UCSD-AML1 (cell line): ENCODE results near the gene COA4.
"Not testable (repeated sequence)": the region's sequence is repeated elsewhere in the genome, so short reads cannot be mapped to it uniquely, and the experiment has no call there.

ENCODE experiments used
- DNase-seq: peaks from one replicate; lab custom pipeline; 2025; ENCODE audit not compliant: unreplicated experiment; lab: John Stamatoyannopoulos, UW

The COA4 gene

DNA sequence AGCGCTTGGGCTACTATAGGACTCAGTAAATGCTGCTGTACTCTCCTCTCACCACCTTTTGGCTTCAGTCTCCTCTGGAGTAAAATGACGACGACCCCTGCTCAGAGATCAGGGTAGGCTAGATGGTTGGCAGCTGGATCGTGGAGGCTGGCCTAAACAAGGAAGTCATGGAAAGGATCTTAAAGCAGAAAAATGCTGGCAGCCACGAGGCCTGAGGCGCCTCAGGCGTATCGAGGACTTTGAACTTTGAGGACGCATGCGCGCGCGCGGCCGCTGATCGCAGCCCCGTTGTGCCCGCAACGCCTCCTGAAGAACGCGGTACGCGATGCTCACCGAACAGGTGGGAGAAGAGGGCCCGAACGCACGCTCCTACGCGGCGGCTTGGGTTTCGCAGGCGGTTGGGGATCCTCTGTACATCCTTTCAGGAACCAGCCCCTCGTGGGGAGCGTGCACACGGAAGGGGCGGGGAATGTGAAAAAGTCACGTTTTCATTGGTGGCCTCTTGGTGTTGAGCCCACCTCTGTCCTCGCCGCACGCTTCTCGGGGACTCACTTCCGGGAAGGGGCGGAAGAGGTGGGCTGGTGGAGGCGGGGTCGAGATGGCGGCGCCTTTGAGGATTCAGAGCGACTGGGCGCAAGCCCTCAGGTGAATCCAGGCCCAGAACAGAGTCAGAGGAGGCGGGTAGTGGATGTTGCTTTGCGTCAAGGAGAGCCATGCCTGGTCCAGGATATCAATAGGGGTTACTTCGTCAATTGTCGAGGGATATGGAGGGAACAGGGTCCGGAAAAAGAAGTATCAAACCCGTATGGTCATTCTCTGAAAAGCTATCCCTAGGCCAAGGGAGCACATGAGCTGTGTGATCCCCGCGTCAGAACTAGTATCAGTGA, at the start of gene COA4, which contains the start of gene PAAF1:
COA4 (minus strand) TSS at position 423 of the 887 bp plus-strand sequence. CDS start 3,468 bp downstream, outside the sequence.
PAAF1 (plus strand) TSS at position 576 of the 887 bp plus-strand sequence; CDS start at position 599, 23 bp downstream.
- DNase-seq, result peak; percentile 95

DNA sequence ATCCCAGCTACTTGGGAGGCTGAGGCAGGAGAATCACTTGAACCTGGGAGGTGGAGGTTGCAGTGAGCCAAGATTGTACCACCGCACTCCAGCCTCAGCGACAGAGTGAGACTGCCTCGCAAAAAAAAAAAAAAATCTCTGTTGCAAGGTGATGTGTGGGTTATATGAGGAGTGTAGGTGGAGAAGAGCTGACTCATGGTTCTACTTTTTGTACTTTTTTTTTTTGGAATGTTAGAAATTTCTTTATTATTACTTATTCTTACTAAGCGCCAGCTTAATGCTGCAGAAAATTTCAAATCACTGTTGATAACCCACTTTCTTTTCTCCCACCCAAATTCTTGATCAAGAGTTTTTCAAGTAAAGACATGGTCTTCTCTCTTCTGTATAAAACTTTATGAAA, 44.5 kb upstream of the COA4 start:
- no peak for DNase-seq

DNA sequence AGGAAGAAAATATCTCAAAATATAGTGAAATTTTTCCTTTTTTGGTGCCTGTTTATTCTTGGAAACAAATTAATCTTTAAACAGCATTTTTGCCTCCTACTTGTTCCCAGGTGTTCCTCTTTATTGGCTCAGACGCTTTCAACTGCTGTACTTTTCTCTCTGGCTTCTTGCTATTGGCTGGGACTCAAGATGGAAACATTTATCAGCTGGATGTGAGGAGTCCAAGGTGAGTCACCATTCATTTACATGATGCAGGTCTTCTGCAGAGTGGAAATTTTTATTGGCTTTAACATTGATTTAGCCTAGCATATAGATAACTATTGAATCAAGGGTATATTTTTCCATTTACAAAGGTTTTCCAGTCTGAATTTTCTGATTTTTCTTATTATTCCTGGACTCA, 39.8 kb upstream of the COA4 start:
- no peak for DNase-seq

DNA sequence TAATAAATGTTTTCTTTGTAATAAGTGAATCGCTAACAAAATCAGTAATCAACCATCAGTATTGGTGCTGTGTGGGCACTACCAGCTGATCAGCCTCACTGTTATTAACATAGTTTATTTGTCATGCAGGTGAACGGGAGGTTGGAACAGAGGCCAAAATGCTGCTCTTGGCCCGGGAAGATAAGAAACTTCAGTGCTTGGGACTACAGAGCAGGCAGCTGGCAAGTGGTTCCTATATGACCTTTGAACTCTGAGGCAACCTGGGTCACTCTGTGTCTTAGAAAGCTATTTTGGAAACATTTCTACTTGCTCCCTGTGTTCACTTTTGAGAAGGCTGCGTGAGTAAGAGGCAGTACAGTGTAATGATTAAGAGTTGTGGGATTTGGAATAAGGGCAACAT, 37.6 kb upstream of the COA4 start:
- DNase-seq, result no peak

DNA sequence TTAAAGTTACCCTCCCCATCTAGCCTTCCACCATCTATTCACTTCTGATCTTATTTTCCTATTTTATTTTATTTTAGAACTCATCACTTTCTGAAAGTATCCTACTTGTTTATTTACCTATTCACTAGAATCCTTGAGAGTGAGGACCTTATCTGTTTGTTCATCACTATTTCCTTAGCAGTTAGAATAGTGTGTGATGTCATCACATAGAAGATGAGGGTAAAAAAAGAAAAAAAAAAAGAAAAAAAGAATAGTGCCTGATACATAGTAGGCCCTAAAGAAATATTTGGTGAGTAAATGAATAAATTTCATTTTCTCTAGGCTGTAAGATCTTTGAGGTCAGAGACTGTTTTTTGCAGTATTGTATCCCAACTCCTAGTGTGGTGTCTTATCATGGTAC, 36.8 kb upstream of the COA4 start:
- no peak for DNase-seq

DNA sequence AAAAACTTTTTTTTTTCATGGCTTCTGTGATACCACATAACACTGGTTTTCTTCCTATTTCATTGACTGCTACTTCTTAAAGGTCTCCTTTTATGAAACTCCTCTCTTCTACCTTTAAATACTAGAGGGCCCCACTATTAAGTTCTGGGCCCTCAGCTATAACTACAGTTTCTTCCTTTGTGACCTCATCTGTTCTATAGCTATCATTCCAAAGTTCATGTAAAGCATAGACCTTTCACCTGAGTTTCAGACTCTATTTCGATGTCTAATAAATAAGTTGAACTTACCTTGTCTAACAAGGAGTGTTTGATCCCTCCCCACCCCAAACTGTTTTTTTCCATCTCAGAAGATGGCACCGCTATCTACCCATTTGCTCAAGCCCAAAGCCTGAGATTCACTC, 35.4 kb upstream of the COA4 start:
- no peak for DNase-seq

DNA sequence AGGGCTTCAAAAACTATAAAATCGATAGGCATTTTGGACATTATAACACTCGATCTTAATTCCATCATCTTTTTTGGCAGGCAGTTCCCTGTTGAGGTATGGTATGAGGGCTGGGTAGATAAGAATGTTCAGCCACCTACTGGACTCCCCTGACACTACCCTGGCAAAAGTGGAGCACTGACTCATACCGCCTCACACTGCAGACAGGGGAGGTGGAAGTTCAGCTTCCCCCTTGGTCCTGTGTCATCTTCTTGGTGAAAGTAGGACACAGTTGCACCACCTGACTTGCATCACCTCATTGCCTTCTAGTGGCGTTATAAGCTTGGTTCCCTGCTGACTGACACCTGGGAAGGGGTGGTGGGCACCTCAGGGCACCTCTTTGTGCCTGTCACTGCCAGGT, 30.5 kb upstream of the COA4 start:
- no peak for DNase-seq

DNA sequence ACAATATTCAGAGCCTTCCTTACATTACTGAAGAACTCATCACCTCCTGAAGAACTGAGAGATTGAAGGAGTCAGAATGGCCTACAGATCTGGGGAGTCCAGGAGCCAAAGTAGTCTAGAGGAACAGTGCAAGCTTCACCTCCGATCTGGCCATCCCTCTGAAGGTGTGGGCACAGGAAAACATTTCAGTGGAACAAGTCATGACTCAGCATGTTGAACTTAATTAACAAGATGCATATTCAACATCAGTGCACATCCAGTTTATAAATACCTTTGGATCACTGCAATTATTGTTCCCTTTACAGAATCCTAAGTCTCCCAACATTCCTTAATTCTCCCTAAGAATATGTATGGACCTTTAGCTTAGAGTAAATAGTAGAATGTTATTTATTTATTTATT, 25.7 kb upstream of the COA4 start:
- no peak for DNase-seq

DNA sequence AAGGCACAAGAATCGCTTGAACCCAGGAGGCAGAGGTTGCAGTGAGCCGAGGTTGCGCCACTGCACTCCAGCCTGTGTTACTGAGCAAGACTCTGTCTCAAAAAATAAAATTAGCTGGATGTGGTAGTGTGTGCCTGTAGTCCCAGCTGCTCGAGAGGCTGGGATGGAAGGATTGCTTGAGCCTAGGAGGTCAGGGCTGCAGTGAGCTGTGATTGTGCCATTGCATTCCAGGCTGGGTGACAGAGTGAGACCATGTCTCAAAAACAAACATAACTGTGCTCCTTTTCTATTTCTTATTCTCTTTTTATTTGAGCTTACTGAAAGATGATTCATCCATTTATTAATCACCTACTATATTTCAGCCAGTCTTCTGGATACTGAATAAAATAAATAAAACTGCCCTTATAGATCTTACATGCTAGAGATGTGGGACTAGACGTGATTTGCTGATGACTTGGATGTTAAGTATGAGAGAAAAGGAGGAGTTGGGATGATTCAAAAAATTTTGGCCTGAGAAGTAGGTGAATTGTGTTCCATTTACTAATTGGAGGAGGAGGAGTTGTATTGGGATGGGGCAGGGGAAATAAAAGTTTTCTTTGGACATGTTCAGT, 18.2 kb upstream of the COA4 start:
- DNase-seq, result no peak

DNA sequence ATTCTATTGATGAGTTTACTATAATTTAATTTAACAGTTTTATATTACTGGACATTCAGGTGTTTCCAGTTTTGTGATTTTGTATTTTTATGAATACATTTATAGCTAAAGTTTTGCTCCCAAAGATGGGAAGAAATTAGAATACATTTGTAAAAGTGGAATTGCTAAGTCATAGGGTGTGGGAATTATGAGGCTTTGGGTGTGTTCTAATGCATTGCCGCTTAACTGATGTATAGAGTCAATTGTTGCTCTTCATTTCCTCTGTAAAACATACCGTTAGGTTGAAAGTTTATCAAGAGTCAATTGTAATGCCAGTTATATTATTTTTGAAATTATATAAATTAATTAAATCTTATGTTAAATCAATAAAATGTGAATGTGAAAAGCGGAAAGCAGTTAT, 16.4 kb upstream of the COA4 start:
- no peak for DNase-seq

DNA sequence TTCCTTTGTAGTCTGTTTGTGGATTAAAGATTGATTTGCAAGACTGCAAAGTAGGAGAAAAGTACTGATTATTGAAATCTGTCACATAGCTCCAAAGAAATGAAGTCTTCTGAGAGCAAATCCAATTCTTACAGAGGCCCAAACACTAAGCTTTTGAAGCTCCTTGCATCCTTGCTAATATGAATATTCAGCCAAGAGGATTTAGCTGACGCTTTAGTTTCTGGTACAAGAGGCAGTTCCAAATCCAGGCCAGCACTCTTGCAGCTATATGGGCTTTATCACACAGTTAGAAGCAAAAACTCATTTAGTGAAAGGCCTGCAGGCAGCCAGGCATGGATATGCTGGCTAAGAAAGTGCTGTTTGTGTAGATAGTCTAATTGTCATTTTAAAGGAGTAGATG, 12.9 kb upstream of the COA4 start:
- DNase-seq, result no peak

DNA sequence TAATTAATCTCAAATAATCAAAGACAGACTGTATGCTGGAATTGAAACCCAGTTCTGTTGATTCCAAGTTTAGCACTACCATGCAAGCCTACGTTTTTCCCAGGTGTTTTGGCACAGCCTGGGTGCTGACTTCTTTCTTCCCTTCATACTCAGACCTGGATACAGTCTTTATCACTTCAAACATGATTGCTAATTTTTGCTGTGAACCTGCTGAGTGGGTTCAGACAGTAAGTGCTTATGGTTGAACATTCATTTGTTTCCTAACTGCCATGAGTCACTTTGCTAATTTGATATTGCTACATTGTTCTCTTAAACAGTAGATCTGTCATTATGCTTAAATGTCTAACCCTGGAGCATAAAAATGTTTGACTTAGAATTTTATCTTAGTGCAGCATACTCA, 12.4 kb upstream of the COA4 start:
- DNase-seq, result no peak

DNA sequence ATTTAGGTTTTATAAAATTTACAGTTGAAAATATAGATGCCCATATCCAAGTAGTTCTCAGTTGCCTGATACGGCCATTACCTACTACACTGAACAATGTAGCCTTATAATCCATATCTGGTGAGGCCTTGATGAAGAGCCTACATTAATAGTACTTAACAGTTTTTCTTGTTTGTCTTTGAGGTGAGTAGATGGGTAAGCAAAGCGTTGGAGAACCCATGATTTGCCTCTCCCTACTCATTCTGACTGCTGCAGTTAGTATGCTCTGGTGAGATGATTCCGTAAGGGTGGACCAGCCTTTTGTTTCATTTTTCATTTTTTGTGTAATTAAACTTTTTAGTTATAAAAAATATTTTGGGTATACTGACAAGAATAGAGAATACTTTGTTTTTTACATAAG, 11.6 kb upstream of the COA4 start:
- no peak for DNase-seq

DNA sequence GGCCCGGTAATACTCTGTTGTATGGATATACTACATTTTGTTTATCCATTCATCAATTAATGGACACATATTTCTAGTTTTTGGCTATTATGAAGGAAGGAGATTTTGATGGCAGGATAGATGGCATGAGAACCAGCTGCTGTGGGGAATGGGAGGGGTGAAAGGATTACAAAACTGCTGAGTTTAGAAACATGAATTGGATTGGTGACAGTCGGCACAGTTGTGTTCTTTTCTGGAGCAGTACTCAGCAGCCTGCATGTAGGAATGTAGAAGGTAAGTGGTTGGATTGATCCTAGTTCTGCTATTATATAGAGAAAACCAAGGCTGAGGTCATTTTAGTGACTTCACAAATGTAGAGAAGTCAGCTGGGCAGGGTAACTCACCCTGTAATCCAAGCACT, 7.2 kb upstream of the COA4 start:
- no peak for DNase-seq

DNA sequence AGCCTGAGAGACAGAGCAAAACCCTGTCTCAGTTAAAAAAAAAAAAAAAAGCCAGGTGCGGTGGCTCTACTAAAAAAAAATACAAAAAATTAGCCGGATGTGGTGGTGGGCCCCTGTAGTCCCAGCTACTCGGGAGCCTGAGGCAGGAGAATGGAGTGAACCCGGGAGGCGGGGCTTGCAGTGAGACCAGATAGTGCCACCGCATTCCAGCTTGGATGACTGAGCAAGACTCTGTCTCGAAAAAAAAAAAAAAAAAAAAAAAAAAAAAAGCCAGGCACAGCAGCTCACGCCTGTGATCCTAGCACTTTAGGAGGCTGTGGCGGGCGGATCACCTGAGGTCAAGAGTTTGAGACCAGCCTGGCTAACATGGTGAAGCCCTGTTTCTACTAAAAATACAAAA, 3.8 kb upstream of the COA4 start:
- not testable (repeated sequence) for DNase-seq

DNA sequence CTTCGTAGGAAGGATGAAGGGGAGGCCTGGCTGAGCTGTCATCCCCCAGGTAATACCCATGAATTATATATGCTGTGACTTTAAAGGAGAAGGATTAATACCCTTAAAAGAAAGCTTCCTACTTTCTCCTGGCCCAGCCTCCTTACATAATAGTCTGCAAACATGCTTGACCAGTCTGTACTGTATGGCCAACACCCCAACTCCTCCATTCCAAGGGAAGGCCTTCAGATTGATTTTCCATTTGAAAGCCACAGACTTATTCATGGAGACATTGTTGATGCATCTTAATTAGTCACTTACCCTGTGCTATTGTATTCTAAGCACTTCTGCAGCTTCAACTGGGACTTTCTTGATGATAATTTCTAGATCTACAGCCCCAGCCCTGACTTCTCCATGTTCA, 2.1 kb upstream of the COA4 start:
- DNase-seq, result no peak

DNA sequence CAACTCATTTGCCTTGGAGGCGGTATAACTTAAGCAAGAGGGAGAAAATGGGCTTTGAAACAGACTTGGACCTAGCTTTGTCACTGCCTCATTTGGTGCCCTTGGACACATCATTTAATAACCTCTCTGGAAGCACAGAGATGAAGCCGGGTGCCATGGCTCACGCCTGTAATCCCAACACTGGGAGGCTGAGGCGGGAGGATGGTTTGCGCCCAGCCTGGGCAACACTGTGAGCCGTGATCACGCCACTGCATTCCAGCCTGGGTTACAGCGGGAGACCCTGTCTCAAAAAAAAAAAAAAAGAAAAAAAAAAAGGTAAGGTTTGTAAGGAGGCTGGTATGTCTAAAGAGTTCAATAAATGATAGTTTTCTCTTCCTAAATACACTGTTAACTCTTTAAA, 806 bp downstream of the COA4 start:
- no peak for DNase-seq

DNA sequence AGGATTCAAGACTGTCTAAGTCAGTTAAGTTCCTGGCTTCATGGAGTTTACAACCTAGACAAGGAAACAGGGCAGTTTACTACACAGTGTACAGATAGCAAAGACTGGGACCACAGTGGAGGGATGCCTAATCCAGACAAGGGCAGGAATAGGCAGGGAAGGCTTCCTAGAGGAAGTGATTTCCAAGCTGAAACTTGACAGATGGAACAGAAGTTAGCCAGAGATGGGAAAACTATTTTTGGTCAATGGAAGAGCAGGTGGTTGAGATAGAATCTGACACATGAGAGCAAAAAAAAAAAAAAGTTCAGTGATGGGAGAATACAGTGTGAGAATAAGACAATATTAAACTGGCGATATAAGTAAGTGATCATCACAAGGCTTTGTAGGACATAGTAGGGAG, 1.3 kb downstream of the COA4 start:
- DNase-seq, result no peak

DNA sequence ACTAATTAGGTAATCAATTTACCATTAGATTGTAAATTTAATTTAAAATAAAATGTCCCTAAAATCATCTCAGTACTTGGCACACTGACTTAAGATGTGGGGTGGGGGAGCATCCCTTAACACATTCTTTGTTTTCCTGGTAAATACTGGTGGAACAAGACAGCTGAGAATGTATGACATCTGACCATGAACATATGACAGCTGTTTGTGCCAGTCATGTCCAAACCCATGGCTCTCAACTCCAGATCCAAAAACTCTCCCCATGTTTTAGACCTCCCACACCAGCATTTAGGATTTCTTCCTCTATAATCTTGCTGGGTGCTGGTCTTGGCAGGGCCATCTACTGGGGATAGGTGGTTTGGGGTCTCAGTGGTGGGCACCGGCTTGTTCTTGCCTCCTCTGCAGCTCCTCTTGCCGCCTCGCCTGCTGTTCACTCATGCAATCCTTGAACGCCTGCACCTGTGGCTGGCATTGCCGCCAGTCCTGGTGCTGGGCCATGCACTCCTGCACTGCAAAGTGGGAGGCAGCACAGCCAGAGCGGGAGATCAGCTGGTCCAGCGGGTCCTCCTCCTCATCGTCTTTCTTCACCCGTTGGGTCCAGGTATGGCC, 3.8 kb downstream of the COA4 start:
- no peak for DNase-seq

DNA sequence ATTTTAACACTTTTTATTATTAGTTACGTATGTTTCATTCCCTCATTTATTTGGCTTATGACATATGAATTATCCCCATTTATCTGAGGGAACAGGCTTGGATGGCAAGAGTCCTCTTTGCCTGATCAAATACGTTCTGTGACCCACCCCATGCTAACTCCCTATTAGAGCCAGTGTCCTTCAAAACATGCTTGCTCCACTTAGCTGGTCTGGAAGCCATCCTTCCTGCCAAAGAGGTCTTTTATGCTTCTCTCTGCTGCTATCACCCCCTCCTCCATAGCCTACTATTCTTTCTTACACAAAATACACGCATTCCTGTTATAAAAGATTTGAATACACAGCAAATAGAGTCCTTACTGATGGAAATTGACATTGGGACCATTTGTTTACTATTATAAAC, 6.4 kb downstream of the COA4 start:
- DNase-seq, result no peak

DNA sequence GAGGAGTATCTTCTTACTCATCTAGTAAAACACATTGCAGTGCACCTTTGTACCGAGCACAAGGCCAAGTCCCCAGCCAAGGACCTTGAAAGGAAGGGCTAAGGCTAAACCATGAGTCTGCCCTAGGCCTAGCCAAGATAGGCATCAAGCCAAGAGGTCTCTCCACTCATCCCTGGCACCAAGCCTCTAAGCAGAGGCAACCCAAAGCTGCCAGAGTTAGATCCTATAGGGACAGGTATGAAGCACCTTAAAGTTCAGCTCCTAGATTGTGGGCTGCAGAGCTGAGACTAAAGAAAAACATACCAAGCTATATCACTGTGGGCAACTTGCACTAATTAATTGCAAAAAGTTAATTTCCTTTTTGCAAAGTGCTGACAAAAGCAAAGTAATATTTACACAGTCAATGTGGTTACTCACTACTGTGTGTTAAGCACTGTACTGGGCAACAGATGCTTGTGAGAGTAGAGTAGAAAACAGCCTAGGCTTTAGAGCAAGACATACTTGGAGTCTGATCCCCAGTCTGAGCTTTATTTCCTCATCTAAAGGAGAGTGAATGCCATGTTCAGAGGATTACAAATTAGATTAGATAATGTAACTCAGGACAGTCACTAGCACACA, 7.2 kb downstream of the COA4 start:
- no peak for DNase-seq

DNA sequence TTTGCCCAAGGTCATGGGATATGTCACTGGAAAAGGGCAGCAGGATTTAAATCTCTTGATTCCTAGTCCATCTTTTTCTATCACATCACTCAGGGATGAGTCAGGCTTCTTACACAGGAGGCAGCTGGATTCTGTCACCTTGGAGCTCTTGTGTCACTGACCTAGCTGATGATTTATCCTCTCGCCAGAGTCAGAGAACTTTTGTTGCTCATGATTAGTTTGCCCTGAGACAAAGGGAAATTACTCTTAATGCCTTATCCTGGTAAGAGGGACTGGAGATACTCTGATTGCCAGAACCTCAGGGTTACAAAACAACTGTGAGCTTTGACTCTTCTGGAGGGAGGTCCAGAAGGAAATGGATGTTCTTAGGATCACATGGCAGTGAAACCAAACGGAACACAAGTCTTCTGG, 10.1 kb downstream of the COA4 start:
- no peak for DNase-seq
